Spinal cord (tissue), 10 donors: ENCODE data around the gene RAB6A. TPM values are rescaled to one million over a fixed set of nuclear protein-coding genes. Genes with fewer than 3 reads are reported as not detected.
A peak's percentile ranks its signal among the peaks of the same experiment; 100 is the strongest.

Source experiments
- DNase-seq, 6 donors: peaks; one replicate each; pipeline versions ENCODE4 v3.0.0 to v3.0.0-alpha.2; 2013 to 2015; ENCODE audit warnings: low spot score in 6 of 6, low read depth in 4 of 6
- H3K27ac ChIP-seq: one replicate; pipeline ENCODE4 v1.5.1; 2013; ENCODE audit warnings: low read depth, low read length, control low read depth
- H3K27me3 ChIP-seq: one replicate; pipeline ENCODE4 v1.6.1; 2013; ENCODE audit warnings: low read length; ENCODE audit not compliant: control insufficient read depth, insufficient read depth
- H3K36me3 ChIP-seq: one replicate; pipeline ENCODE4 v1.6.1; 2013; ENCODE audit warnings: low read length; ENCODE audit not compliant: control insufficient read depth, insufficient read depth
- H3K4me1 ChIP-seq: one replicate; pipeline ENCODE4 v1.6.1; 2013; ENCODE audit warnings: low read length; ENCODE audit not compliant: control insufficient read depth, insufficient read depth
- H3K4me3 ChIP-seq: one replicate; pipeline ENCODE4 v1.5.1; 2013; ENCODE audit warnings: low read depth, low read length, control low read depth
- H3K9me3 ChIP-seq: one replicate; pipeline ENCODE4 v1.6.1; 2013; ENCODE audit warnings: low read length; ENCODE audit not compliant: control insufficient read depth, insufficient read depth
- WGBS: methylation state at CpG from one replicate; pipeline ENCODE4 v1.1.5; 2013; ENCODE audit warnings: missing lambda C conversion rate; ENCODE audit not compliant: insufficient coverage; 5-methylcytosine and 5-hydroxymethylcytosine counted together
- polyA plus RNA-seq, 2 donors: library from polyadenylated mRNA; unstranded; fragments of 120-200 nt; gene quantifications; one replicate each; pipeline ENCODE4 v1.2.1, GENCODE V29; 2013; ENCODE audit not compliant: insufficient read length in 2 of 2
- total RNA-seq, 2 donors: library from RNA; depleted of rRNA in 1 of 2; stranded (reverse); fragments of 120-200 nt in 1 of 2; fragments of >200 nt in 1 of 2; gene quantifications; one replicate each; pipeline versions ENCODE4 v1.2.3 to v1.2.4, GENCODE V29; 2013 to 2014
- donor health status: healthy.

The RAB6A gene
- total and polyA plus RNA-seq, 4 donors: 129 to 263 (median 202) TPM

- H3K4me3 ChIP-seq: no peak overlapping the region
These were observed 115.5 kb downstream of the RAB6A start for GRCh38 chr11:73645121-73645969.

GRCh38 chr11:73641668-73642067 lies 119.2 kb downstream of the RAB6A start:
- no peaks in the 10 kb centered on the region for H3K36me3 ChIP-seq
- H3K9me3 ChIP-seq: no peaks in the 10 kb centered on the region
- no peak overlapping the region for H3K27ac ChIP-seq
- H3K4me3 ChIP-seq: no peak overlapping the region
- H3K4me1 ChIP-seq: peaks cover 13% of the 10 kb centered on the region
- H3K27me3 ChIP-seq: no peaks in the 10 kb centered on the region
- no peak for DNase-seq

More at GRCh38 chr11:73645121-73645969, 115.5 kb downstream of the RAB6A start:
- no peaks in the 10 kb centered on the region for H3K9me3 ChIP-seq
- H3K27me3 ChIP-seq: no peaks in the 10 kb centered on the region
- H3K4me1 ChIP-seq: peaks cover 41% of the 10 kb centered on the region
- WGBS: 73% methylated on average over 8 of the region's 16 CpGs
- DNase-seq: no peak
- H3K36me3 ChIP-seq: no peaks in the 10 kb centered on the region
- no peak overlapping the region for H3K27ac ChIP-seq

DNA sequence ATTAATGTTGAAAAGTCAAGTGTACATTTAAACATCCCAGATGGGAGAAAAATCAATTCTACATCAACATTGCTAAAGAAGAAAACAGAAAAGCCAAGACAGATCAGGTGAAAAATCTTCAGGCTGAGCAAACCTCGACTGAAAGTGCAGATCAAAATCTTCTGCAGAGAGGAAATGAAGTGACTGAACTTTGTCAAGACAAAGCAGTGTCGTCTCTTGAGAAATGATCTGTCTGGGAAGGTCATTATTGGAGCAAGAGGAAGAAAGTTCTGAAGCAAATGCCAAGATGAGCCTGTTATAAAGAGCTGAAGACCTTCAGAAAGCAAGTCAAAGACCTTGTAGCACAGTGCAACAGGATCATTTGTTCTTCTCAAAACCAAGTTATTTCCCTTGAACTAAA lies 120.3 kb downstream of the RAB6A start:
- H3K9me3 ChIP-seq: no peaks in the 10 kb centered on the region
- H3K4me1 ChIP-seq: peaks cover 3% of the 10 kb centered on the region
- no peak for DNase-seq
- WGBS: 39% methylated on average over 2 of the region's 2 CpGs
- H3K36me3 ChIP-seq: no peaks in the 10 kb centered on the region
- H3K4me3 ChIP-seq: no peak overlapping the region
- H3K27ac ChIP-seq: no peak overlapping the region
- H3K27me3 ChIP-seq: no peaks in the 10 kb centered on the region

DNA sequence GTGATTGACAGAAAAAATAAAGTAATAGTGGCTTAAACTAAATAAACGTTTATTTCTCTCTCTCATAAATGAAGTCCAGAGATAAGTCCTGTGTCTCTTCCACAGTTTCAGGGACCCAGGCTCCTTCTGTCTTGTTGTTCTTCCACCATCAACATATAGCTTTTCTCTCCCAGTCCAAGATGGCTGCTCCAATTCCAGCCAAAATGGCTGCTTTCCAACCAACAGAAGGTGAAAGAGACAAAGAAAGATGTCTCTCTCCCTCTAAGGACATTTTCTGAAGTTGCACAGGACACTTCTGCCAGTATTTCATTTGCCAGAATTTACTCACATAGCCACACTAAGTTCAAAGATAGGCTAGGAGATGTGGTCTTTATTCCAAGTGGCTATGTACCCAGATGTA lies 123.9 kb downstream of the RAB6A start:
- Histone ChIP-seq H3K27me3 (no peaks in the 10 kb centered on the region), H3K4me1 (no peaks in the 10 kb centered on the region), H3K4me3 (no peak overlapping the region), H3K27ac (no peak overlapping the region), H3K36me3 (no peaks in the 10 kb centered on the region), H3K9me3 (peaks cover 2% of the 10 kb centered on the region)
- peak in 1 of 6 donors; percentile 37 for DNase-seq
- no CpG with 5 or more reads among the region's 1 CpG for WGBS

DNA sequence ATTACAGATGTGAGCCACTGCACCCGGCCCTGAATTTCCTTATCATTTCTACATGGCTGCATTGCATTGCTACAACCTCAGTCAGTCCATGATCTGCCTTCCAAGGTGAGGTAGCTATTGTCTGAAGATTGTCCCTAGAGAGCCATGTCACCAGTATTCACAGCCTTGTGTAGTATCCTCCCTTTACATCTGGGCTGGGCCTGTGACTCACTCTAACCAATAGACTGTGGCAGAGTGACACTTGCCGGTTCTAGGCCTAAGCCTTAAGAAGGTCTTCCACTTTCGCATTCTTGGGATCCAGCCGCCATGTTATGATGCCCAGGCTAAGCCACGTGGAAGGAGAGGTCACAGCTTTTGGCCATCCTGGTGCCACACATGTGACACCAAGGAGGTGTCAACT lies 124.6 kb downstream of the RAB6A start:
- Histone ChIP-seq H3K4me3 (no peak overlapping the region), H3K27me3 (no peaks in the 10 kb centered on the region), H3K36me3 (no peaks in the 10 kb centered on the region), H3K27ac (no peak overlapping the region), H3K9me3 (peaks cover 2% of the 10 kb centered on the region), H3K4me1 (no peaks in the 10 kb centered on the region)
- DNase-seq: no peak
- 97% methylated on average over 5 of the region's 5 CpGs for WGBS

DNA sequence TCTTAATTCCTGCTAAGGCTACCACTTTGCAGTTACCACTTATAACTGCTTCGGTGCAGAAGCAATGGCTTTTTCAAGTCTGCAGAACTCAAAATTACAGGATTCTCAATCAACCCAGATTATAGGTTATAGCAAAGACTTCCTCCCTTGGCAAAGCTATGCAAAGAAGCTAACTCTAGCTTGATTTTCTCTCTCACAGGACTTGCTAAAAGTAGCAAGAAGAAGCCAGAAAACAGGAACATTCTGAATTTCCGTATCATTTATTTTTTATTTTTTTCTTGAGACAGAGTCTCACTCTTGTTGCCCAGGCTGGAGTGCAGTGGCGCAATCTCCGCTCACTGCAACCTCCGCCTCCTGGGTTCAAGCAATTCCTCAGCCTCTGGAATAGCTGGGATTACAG lies 125.2 kb downstream of the RAB6A start:
- WGBS: 98% methylated on average over 5 of the region's 5 CpGs

DNA sequence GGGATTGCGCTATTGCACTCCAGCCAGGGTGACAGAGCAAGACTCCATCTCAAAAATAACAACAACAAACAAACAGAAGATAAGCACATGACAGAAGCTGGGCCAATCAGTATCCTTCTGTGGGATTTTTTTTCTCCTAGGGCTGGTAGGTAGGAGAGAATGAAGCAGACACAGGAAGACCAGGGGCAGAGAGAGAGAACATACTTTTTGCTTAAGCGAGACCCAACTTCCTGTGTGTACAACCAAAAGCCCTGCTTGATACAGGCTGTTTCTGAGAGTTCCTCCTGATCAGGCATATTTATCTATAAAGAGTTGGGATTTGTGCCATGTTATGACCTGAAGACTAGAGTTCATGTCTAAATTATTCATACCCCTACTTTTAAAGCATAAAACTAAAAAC lies 126.9 kb downstream of the RAB6A start:
- no CpG with 5 or more reads among the region's 2 CpGs for WGBS
- DNase-seq: no peak
- H3K27me3 ChIP-seq: no peaks in the 10 kb centered on the region
- no peaks in the 10 kb centered on the region for H3K4me1 ChIP-seq
- no peaks in the 10 kb centered on the region for H3K36me3 ChIP-seq
- no peak overlapping the region for H3K27ac ChIP-seq
- no peak overlapping the region for H3K4me3 ChIP-seq
- H3K9me3 ChIP-seq: peaks cover 2% of the 10 kb centered on the region

More for the DNA sequence above, 125.2 kb downstream of the RAB6A start:
- no peaks in the 10 kb centered on the region for H3K4me1 ChIP-seq
- H3K4me3 ChIP-seq: no peak overlapping the region
- no peak for DNase-seq
- H3K9me3 ChIP-seq: peaks cover 2% of the 10 kb centered on the region
- no peaks in the 10 kb centered on the region for H3K27me3 ChIP-seq
- H3K27ac ChIP-seq: no peak overlapping the region
- H3K36me3 ChIP-seq: no peaks in the 10 kb centered on the region

GRCh38 chr11:73632996-73633395 lies 127.9 kb downstream of the RAB6A start:
- no peak for DNase-seq
- no peaks in the 10 kb centered on the region for H3K36me3 ChIP-seq
- peaks cover 2% of the 10 kb centered on the region for H3K9me3 ChIP-seq
- H3K4me3 ChIP-seq: no peak overlapping the region
- no peak overlapping the region for H3K27ac ChIP-seq
- no peaks in the 10 kb centered on the region for H3K27me3 ChIP-seq
- no peaks in the 10 kb centered on the region for H3K4me1 ChIP-seq
- 89% methylated on average over 3 of the region's 4 CpGs for WGBS

GRCh38 chr11:73629907-73630306 lies 131.0 kb downstream of the RAB6A start:
- no peak for DNase-seq
- Histone ChIP-seq H3K4me1 (peaks cover 7% of the 10 kb centered on the region), H3K27me3 (no peaks in the 10 kb centered on the region), H3K36me3 (no peaks in the 10 kb centered on the region), H3K27ac (no peak overlapping the region), H3K4me3 (no peak overlapping the region), H3K9me3 (peaks cover 2% of the 10 kb centered on the region)
- WGBS: 90% methylated on average over 4 of the region's 7 CpGs

DNA sequence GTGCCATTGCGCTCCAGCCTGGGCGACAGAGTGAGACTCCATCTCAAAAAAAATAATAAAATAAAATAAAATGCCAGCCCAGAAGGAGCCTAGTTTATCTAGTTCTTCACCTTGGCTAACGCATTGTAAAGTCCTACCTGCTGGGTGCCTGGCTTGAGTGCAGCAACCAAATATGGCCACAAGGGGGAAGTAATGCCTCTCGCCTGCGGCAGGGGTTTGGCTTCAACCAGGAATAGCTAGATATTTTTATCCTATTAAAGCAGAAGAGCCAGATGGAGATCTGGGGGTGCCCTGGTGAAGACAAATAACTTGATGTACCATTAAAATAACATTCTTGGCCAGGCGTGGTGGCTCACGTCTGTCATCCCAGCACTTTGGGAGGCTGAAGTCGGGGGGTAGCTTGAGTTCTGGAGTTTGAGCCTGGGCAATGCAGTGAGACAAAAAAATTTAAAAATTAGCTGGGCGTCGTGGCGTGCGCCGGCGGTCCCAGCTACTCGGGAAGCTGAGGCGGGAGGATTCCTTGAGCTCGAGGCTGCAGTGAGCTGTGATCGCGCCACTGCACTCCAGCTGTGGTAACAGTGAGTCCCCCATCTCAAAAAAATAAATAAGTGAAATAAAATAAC lies 135.1 kb downstream of the RAB6A start:
- 0% methylated on average over 1 of the region's 19 CpGs for WGBS
- peaks cover 7% of the 10 kb centered on the region for H3K4me1 ChIP-seq
- DNase-seq: peak in 5 of 6 donors; percentile 38 to 89 (median 61)
- H3K4me3 ChIP-seq: no peak overlapping the region
- no peaks in the 10 kb centered on the region for H3K9me3 ChIP-seq
- no peaks in the 10 kb centered on the region for H3K27me3 ChIP-seq
- H3K36me3 ChIP-seq: no peaks in the 10 kb centered on the region
- no peak overlapping the region for H3K27ac ChIP-seq
